Coronary artery (tissue), 2 donors: Measurements from ENCODE around the gene CFAP299.

ENCODE experiments used
- DNase-seq: peaks from one replicate; pipeline ENCODE4 v3.0.0-alpha.2; 2017; ENCODE audit warnings: low spot score
- H3K27ac ChIP-seq, 2 donors: fragments of 200-600 bp; sonication (generic); one replicate each; pipeline ENCODE4 v1.5.1; 2016 to 2019
- H3K4me3 ChIP-seq: fragments of 200-600 bp; sonication (generic); 2 replicates; pipeline ENCODE4 v1.5.1; 2016; ENCODE audit warnings: mild to moderate bottlenecking, moderate library complexity
- CTCF ChIP-seq: fragments of 200-600 bp; sonication (generic); IDR thresholded peaks from one replicate; pipeline ENCODE4 v1.5.1; 2019; ENCODE audit warnings: antibody characterized with exemption

The CFAP299 gene

GRCh38 chr4:80878218-80878617 lies 542.7 kb downstream of the CFAP299 start:
- Histone ChIP-seq H3K27ac (no peak overlapping the region), H3K4me3 (no peak overlapping the region)
- no peak for DNase-seq
- no peak for TF ChIP-seq CTCF

GRCh38 chr4:80897537-80898303 lies 562.2 kb downstream of the CFAP299 start:
- no peak for DNase-seq
- H3K4me3 ChIP-seq, result no peak overlapping the region
- TF ChIP-seq CTCF, result no peak
- H3K27ac ChIP-seq, result no peak overlapping the region

- no peak for DNase-seq
- Histone ChIP-seq H3K27ac (no peak overlapping the region), H3K4me3 (no peak overlapping the region)
- TF ChIP-seq CTCF, result no peak
These were observed 565.4 kb downstream of the CFAP299 start for GRCh38 chr4:80900908-80901307.

- no peak for TF ChIP-seq CTCF
- Histone ChIP-seq H3K27ac (no peak overlapping the region), H3K4me3 (no peak overlapping the region)
- no peak for DNase-seq
These were observed 567.5 kb downstream of the CFAP299 start for GRCh38 chr4:80903020-80903419.

GRCh38 chr4:80909938-80910337 lies 574.4 kb downstream of the CFAP299 start:
- no peak for TF ChIP-seq CTCF
- no peak for DNase-seq
- Histone ChIP-seq H3K27ac (no peak overlapping the region), H3K4me3 (no peak overlapping the region)

- Histone ChIP-seq H3K4me3 (no peak overlapping the region), H3K27ac (no peak overlapping the region)
- DNase-seq, result no peak
- TF ChIP-seq CTCF, result no peak
These were observed 575.9 kb downstream of the CFAP299 start for GRCh38 chr4:80911458-80911857.

- Histone ChIP-seq H3K27ac (no peak overlapping the region), H3K4me3 (no peak overlapping the region)
- DNase-seq, result no peak
- TF ChIP-seq CTCF, result no peak
These were observed 576.8 kb downstream of the CFAP299 start for GRCh38 chr4:80912350-80912749.
